Measurements from ENCODE around the gene CPEB4. TPM values are rescaled to one million over a fixed set of nuclear protein-coding genes. Genes with fewer than 3 reads are reported as not detected.

Gene CPEB4
- total RNA-seq, 1 donor, result 38.4 TPM

DNA sequence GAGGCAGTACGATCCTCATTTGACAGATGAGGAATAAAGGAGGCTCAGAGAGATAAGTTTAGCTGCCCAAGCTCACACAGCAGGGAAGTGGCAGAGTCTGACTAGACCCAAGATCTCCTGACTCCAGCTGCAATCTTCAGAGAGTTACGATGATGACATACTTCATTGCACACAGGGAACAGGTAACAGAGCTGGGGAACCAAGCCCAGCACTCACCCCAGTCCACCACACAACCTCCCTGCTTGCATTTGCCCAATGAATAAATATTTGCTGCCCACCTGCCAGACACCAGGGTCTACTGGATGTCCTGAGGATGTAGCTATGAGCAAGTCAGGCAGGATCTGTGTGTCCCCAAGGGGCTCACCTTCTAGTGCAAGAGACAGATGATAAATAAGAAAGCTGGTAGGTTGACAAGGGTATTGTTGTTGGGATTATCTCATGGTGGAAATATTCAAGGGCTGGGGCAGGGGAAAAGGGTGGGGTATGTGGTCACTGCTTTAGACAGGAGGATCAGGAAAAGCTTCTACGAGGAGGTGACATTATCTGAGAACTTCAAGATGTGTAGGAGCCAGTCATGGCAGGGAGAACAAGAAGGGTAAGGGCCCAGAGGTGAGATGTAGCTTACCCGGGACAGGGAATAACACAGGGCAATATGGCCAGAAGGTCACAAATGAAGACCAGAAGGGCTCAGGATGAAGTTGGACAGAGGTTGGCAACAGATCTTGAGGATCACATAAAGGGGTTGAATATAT is 28.6 kb upstream of the CPEB4 start:
- no peak overlapping the region for H3K4me3 ChIP-seq (ENCODE audit: low read depth, low read length)
- TF ChIP-seq, protein P1, sequence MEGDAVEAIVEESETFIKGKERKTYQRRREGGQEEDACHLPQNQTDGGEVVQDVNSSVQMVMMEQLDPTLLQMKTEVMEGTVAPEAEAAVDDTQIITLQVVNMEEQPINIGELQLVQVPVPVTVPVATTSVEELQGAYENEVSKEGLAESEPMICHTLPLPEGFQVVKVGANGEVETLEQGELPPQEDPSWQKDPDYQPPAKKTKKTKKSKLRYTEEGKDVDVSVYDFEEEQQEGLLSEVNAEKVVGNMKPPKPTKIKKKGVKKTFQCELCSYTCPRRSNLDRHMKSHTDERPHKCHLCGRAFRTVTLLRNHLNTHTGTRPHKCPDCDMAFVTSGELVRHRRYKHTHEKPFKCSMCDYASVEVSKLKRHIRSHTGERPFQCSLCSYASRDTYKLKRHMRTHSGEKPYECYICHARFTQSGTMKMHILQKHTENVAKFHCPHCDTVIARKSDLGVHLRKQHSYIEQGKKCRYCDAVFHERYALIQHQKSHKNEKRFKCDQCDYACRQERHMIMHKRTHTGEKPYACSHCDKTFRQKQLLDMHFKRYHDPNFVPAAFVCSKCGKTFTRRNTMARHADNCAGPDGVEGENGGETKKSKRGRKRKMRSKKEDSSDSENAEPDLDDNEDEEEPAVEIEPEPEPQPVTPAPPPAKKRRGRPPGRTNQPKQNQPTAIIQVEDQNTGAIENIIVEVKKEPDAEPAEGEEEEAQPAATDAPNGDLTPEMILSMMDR (IDR thresholded peaks at IDR 0.05; ENCODE audit: insufficient read depth, low read depth, low read length), result no peak
- no peak for DNase-seq (ENCODE audit: low read depth)

GRCh38 chr5:173862047-173862477 is 26.1 kb upstream of the CPEB4 start:
- no peak for DNase-seq (ENCODE audit: low read depth)
- TF ChIP-seq, protein P1 (IDR thresholded peaks at IDR 0.05; ENCODE audit: insufficient read depth, low read depth, low read length), result no peak
- no peak overlapping the region for H3K4me3 ChIP-seq (ENCODE audit: low read depth, low read length)

GRCh38 chr5:173863359-173863758 is 24.8 kb upstream of the CPEB4 start:
- no peak overlapping the region for H3K4me3 ChIP-seq (ENCODE audit: low read depth, low read length)
- no peak for DNase-seq (ENCODE audit: low read depth)
- TF ChIP-seq, protein P1 (IDR thresholded peaks at IDR 0.05; ENCODE audit: insufficient read depth, low read depth, low read length), result no peak

DNA sequence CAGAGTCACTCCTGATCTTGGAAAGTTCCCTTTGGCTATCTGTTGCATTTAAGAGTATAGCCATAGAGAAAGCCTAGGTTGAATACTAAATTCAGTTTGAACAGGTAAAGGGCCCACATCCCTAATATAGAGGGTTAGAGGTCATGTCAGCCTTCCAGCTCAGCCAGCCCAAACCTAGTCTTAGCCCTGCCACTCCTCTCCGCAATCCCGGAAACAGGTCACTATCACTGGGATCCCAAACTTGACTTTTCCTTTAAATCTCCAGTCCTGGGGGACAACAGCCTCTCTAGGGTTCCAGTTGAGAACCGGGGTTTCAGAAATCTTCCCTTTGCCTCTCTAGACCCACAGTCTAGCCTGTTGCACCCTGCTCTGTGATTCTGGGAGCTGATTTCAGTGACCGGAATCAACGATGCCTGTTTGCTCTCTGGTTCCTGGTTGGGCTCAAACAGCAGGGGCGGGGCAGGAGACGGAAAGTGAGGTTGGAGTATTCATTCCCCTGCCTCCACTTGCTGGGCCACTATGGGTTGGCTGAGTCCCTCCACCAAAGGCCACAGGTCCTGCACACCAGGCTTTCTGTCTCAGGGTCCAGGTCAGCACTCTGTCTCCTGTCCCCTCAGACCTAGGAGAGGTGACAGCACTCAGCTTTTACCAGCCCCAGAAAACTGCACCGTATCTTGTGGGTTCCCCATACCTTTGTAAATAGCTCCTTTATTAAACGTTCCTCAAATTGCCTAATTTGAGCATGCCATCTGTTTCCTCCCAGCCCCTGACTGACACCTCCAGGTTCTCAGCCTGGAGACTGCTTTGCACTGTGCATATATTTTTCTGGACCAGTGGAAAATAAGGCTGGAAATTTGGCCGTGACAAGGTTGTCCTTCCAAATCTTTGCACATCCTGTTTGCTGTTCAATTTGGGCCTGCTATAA is 23.8 kb upstream of the CPEB4 start:
- TF ChIP-seq, protein P1 (IDR thresholded peaks at IDR 0.05; ENCODE audit: insufficient read depth, low read depth, low read length), result no peak
- no peak for DNase-seq (ENCODE audit: low read depth)
- H3K4me3 ChIP-seq (ENCODE audit: low read depth, low read length), result no peak overlapping the region

GRCh38 chr5:173866243-173866857 is 21.8 kb upstream of the CPEB4 start:
- H3K4me3 ChIP-seq (ENCODE audit: low read depth, low read length), result no peak overlapping the region
- DNase-seq (ENCODE audit: low read depth), result no peak
- TF ChIP-seq, protein P1 (IDR thresholded peaks at IDR 0.05; ENCODE audit: insufficient read depth, low read depth, low read length), result no peak

DNA sequence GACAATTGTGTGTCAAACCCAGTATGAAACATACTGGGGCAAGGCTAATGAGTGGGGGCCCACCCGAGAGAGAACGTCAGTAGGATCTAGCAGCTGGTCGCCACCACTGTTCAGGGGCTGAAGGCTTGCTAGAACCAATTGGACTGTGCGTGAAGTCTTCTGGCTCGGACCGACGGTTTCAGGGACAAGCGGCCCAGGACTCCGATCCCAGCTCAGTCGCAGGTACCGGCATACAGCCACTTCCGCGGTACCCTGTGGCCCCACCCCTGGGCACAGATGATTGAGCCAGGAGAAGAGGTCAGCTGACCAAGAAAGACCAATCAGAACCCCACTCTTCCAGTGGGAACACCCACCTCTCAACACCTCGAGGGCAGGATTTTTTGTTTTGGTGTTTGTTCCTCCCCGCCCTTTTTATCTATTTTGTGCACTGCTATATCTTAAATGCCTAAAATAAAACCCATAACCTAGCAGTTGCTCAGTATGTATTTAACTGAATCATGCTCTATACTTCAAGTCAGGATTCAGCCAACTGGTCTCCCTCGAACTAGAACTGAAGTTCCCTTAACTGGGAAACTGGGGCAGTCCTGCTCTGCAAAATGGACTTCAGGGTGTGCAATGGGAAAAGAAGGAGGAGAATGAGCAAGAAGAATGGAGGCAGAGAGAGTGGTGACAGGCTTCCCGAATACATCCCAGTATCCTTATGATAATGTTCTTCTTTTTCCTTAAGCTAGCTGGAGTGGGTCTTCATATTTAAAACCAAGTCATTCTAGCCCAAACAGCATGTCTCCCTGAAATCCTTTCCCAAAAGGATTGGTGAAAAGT is 21.1 kb upstream of the CPEB4 start:
- H3K4me3 ChIP-seq (ENCODE audit: low read depth, low read length), result no peak overlapping the region
- TF ChIP-seq, protein P1 (IDR thresholded peaks at IDR 0.05; ENCODE audit: insufficient read depth, low read depth, low read length), result no peak
- no peak for DNase-seq (ENCODE audit: low read depth)

Measured in fibroblast of villous mesenchyme (primary cell).